GM18511 (cell line): ENCODE measurements around the gene TBPL1.
A peak's percentile ranks its signal among the peaks of the same experiment; 100 is the strongest.
"Not testable (repeated sequence)": the region's sequence is repeated elsewhere in the genome, so short reads cannot be mapped to it uniquely, and the experiment has no call there.

Experiments
- ATAC-seq: cut with Tn5 transposase; IDR thresholded peaks from one replicate; pipeline ENCODE4 v1.9.1; 2021; ENCODE audit warnings: mild to moderate bottlenecking, moderate library complexity; ENCODE audit not compliant: unreplicated experiment

Gene TBPL1

DNA sequence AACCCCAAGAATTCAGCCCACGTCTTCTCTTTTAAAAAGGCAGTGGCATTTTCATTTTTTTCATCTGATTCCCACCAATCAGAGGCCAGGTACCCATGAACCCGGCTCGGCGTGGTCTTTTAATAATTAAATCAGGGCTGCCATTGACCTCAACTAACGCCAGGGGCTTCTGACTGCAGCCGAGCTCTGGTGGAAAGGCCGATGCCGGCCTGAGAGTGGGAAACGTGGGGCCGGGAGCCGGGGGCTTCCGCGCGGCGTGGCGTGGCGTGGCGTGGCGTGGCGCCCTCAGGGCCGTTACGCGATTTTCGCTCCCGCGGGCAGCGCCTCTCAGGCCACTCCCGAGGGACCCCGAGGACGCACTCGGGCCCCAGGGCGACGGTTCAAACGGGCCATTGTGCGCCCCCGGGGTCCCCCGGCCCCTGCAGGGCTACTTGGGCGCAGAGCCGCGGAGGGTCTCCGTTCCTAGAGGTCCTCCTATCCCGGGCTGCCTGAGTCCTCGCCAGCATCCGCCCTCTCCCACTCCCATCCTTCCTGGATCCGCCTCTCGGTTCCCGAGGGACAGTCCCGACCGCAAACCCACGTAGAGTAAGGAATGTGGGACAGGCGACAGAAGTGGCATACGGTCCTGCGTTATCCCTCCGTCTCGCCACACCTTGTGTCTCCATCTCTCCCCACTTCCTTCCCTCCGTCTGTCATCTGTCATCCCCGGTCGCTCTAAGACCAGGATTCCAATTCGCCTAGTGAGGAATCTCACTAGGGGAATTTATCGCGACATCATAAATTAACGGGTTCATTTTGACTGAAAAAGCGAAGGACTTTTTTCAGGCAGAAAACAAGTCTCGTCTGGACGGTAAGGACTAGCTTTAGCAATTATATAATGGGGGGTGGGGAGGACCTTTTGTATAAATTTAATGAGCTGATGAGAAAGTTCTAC, 876 bp upstream of the TBPL1 start:
- peak; percentile 67 for ATAC-seq

- no peak for ATAC-seq
Measured at GRCh38 chr6:133953634-133954415, 801 bp downstream of the TBPL1 start.

DNA sequence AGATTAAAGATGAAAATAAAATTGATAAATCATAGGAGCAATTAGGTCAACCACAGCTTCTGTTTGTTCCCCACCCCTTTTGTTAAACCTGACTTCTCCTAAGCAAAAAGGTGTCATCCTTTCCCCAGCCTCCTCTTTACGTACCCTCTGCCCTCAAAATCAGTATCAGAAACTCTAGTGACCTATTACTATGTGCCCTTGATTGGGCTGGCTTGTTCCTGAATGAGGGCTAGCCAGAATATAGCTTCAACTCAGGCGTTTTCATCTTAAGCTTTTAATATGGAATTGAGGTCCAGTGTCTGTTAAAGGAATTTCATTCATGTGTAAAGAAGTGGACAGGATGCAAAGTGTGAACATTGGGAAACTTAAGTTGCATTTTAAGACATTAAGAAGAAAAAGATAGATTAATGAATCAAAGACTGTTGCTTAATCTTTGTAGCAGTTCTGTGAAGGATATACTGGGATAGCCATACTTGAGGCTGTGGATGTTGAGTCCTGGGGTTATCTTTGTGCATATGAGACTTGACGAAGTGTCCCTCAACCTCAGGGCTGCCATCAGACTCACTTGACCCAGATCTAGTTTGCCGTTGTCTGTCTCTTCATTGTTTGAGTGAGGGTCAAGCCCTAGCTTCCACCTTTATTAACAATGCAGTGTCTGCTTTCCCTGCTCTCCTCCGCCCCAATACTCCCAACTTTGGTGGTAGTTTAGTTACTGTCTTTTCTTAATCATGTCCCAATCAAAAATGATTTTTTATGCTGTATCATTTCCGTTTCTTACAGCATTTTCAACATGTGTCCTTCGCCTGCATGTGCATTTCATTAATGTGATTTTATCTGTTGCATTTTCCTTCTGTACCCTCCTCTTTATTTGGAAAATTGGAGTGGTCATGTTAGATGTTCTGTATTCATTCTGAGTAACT, 1.9 kb downstream of the TBPL1 start:
- ATAC-seq, result no peak

GRCh38 chr6:133955582-133956415, 2.8 kb downstream of the TBPL1 start:
- ATAC-seq, result no peak

GRCh38 chr6:133956416-133957049, 3.5 kb downstream of the TBPL1 start:
- ATAC-seq, result no peak

DNA sequence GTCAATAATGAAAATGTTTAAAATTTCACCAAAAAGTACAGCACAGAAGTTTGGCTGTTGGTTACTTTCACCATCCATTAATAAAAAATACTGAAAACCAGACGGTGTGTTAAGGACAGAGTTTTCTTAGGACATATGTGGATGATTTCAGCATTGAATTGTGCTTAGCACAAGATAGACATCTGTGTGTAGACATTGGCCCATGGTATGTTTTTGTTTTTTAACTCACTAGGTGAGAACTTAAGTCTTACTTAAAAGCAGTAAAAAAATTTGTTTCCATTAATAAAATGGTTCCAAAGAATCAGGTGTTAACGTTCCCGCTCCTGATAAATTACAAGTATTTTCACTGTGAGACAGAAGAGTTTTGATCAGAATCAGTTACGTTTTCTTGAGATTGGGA, 4.2 kb downstream of the TBPL1 start:
- no peak for ATAC-seq

- ATAC-seq, result no peak
Measured at GRCh38 chr6:133957780-133958242, 4.8 kb downstream of the TBPL1 start.

DNA sequence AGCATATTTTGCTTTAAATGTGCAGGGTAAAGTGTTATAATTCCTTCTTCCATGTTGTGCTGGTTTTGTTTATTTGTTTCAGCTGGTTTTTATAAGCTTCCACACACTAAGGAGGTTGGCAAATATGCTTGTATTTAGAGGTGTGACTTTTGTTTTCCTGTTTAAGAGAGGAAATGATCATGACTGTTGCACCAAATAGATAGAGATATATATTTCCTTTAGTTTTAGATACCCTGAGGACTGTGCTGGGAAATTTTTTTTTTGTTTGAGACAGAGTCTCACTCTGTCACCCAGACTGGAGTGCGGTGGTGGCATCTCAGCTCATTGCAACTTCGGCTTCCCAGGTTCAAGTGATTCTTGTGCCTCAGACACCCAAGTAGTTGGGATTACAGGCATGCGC, 5.8 kb downstream of the TBPL1 start:
- no peak for ATAC-seq

GRCh38 chr6:133959667-133960368, 6.8 kb downstream of the TBPL1 start:
- no peak for ATAC-seq

GRCh38 chr6:133961831-133962230, 8.8 kb downstream of the TBPL1 start:
- ATAC-seq, result no peak

GRCh38 chr6:133964052-133964451, 11.0 kb downstream of the TBPL1 start:
- ATAC-seq, result no peak

DNA sequence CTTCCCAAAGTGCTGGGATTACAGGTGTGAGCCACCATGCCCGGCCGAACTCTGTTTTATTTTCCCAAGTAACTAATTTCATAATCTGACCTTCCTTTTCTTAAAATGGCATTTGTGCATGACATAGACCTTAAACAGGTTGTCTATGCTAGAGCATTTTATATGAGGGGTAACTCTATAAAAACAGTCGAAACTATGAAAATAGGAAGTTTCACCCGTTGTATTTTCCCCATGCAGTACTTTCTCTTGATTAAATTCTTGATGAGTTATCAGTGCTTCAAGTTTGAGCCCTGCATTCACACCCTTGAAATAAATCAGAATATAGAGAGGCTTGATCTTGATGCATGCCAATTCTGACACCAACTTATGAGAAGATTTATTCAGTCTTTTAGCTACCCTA, 11.7 kb downstream of the TBPL1 start:
- no peak for ATAC-seq

DNA sequence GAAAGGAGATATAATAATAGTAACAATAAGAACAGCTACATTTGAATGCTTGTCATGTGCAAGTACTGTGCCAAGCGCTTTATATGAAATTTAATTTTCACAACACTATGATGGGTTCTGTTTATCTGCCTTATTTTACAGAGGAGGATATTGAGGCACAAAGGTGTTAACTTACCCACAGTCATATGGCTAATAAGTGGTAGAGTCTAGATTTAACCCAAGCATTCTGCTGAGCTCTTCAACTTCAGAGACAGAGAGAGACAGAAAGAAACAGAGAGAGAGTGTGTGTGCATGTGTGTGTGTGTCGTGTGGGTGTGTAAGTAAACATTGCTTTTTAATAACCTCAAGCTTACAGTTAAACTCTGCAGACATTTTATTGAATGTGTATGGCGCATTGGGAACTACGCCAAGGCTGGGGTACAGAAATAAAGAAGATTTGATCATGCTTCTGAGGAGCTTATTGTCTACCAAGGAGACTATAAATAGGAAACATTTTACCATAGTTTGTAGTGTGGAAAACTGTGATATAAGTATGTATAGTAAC, 12.9 kb downstream of the TBPL1 start:
- no peak for ATAC-seq

DNA sequence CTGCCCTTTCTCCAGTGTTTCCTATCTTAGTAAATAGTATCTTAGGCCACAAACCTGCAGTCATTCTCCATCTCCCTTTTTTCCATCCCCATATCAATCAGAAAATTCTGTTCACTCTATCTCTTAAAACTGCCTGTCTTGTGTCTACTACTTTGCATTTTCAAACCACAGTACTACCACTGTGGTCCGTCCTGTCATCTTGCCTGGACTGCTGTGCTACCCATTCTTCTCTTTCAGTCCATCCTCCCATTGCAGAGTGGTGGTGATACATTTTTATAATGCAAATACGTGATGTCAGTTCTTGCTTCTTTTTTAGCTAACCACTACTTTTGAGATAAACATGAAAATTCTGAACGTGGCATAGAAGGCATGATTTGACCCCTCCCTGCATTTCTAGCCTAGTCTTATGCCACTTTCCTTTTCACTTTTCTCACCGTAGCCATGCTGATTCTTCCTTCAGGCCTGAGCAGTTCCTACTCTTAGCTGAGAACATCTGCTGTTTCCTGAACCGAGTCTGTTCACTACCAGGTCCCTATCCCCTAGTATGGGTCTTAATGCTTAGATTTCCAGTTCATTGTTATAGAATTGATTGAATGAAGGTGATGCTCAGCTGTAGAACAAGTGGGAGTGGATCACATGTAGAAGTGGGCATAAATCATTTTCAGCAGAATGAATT, 13.8 kb downstream of the TBPL1 start:
- ATAC-seq, result peak; percentile 93

GRCh38 chr6:133967347-133967746, 14.3 kb downstream of the TBPL1 start:
- no peak for ATAC-seq

- not testable (repeated sequence) for ATAC-seq
Measured at GRCh38 chr6:133967835-133968234, 14.8 kb downstream of the TBPL1 start.

GRCh38 chr6:133969285-133969920, 16.4 kb downstream of the TBPL1 start:
- ATAC-seq, result no peak

DNA sequence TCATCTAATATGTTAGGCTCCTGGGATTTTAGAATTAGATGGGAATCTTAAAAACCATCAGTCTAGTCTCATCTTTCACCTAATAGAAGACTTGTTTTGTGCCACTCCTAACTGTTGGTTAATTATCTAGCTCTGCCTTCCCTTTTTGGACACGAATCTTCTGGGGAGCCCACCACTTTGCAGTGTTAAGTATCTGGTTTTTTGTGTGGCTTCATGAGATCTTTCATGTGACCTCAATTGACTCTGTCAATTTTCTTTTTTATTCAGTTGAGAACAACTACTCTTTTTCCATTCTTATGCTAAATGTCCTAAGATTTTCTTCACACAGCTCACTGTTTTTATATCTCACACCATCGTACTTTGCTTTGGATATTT, 16.9 kb downstream of the TBPL1 start:
- no peak for ATAC-seq
